HEK293 (cell line): Measurements from ENCODE around the gene ZNF19.

Experiments used
- HOXC10 ChIP-seq: sonication (generic); formaldehyde crosslinking; IDR thresholded peaks from 2 replicates; pipeline ENCODE4 v1.8.1; 2023; ENCODE audit warnings: mild to moderate bottlenecking, missing genetic modification reagents
- KLF16 ChIP-seq: fragments of 450-650 bp; formaldehyde crosslinking; IDR thresholded peaks from 2 replicates; pipeline ENCODE4 v1.5.1; 2017; ENCODE audit warnings: missing biosample characterization, missing genetic modification characterization
- ZBTB17 ChIP-seq: fragments of 450-650 bp; formaldehyde crosslinking; IDR thresholded peaks from 2 replicates; pipeline ENCODE4 v1.5.1; 2016; ENCODE audit warnings: missing biosample characterization, missing genetic modification characterization
- ZBTB8A ChIP-seq: fragments of 450-650 bp; formaldehyde crosslinking; IDR thresholded peaks from 2 replicates; pipeline ENCODE4 v1.5.1; 2016; ENCODE audit warnings: missing biosample characterization, missing genetic modification characterization
- ZIC2 ChIP-seq: fragments of 450-650 bp; formaldehyde crosslinking; IDR thresholded peaks from 2 replicates; pipeline ENCODE4 v1.5.1; 2016; ENCODE audit warnings: missing biosample characterization, missing genetic modification characterization
- ZNF174 ChIP-seq: fragments of 450-650 bp; formaldehyde crosslinking; IDR thresholded peaks from 2 replicates; pipeline ENCODE4 v1.5.0; 2017; ENCODE audit warnings: missing biosample characterization, mild to moderate bottlenecking, missing genetic modification characterization
- ZNF24 ChIP-seq: fragments of 450-650 bp; formaldehyde crosslinking; IDR thresholded peaks from 2 replicates; pipeline ENCODE4 v1.5.1; 2016; ENCODE audit warnings: missing biosample characterization, missing genetic modification characterization
- ZNF335 ChIP-seq: fragments of 450-650 bp; formaldehyde crosslinking; conservative IDR thresholded peaks from 2 replicates; pipeline ENCODE4 v1.5.1; 2016; ENCODE audit warnings: missing biosample characterization, missing genetic modification characterization
- ZNF366 ChIP-seq: fragments of 450-650 bp; formaldehyde crosslinking; conservative IDR thresholded peaks from 2 replicates; pipeline ENCODE4 v1.5.1; 2016; ENCODE audit warnings: missing biosample characterization, missing genetic modification characterization
- ZNF48 ChIP-seq: fragments of 450-650 bp; formaldehyde crosslinking; IDR thresholded peaks from 2 replicates; pipeline ENCODE4 v1.5.1; 2016; ENCODE audit warnings: missing biosample characterization, missing genetic modification characterization
- ZNF558 ChIP-seq: fragments of 450-650 bp; formaldehyde crosslinking; IDR thresholded peaks from 2 replicates; pipeline ENCODE4 v1.5.1; 2016; ENCODE audit warnings: missing biosample characterization, missing genetic modification characterization
- ZSCAN30 ChIP-seq: fragments of 450-650 bp; IDR thresholded peaks from 2 replicates; pipeline ENCODE4 v1.5.1; 2018; ENCODE audit warnings: missing biosample characterization, mild to moderate bottlenecking, missing genetic modification characterization, moderate library complexity
- TF ChIP-seq, protein P1 (sequence below): fragments of 450-650 bp; formaldehyde crosslinking; IDR thresholded peaks from 2 replicates; pipeline ENCODE4 v1.5.0; 2017; ENCODE audit warnings: missing biosample characterization, missing genetic modification characterization, borderline replicate concordance
- TF ChIP-seq, protein P2 (sequence below): fragments of 450-650 bp; IDR thresholded peaks from 2 replicates; pipeline ENCODE4 v1.5.1; 2018; ENCODE audit warnings: missing biosample characterization, missing genetic modification characterization
- TF ChIP-seq, protein P3 (sequence below): fragments of 450-650 bp; formaldehyde crosslinking; IDR thresholded peaks from 2 replicates; pipeline ENCODE4 v1.5.1; 2016; ENCODE audit warnings: missing biosample characterization, missing genetic modification characterization
- TF ChIP-seq, protein P4 (sequence below): fragments of 450-650 bp; formaldehyde crosslinking; IDR thresholded peaks from 2 replicates; pipeline ENCODE4 v1.5.1; 2016; ENCODE audit warnings: missing biosample characterization, missing genetic modification characterization, low read depth
- TF ChIP-seq, protein P5 (sequence below): fragments of 450-650 bp; formaldehyde crosslinking; IDR thresholded peaks from 2 replicates; pipeline ENCODE4 v1.5.1; 2016; ENCODE audit warnings: missing biosample characterization, missing genetic modification characterization
- TF ChIP-seq, protein P6 (sequence below): fragments of 450-650 bp; formaldehyde crosslinking; IDR thresholded peaks from 2 replicates; pipeline ENCODE4 v1.5.1; 2017; ENCODE audit warnings: missing biosample characterization, mild to moderate bottlenecking, missing genetic modification characterization, moderate library complexity
- TF ChIP-seq, protein P7 (sequence below): fragments of 450-650 bp; formaldehyde crosslinking; IDR thresholded peaks from 2 replicates; pipeline ENCODE4 v1.5.1; 2016; ENCODE audit warnings: missing biosample characterization, missing genetic modification characterization
- TF ChIP-seq, protein P8 (sequence below): fragments of 450-650 bp; formaldehyde crosslinking; IDR thresholded peaks from 2 replicates; pipeline ENCODE4 v1.5.1; 2016; ENCODE audit warnings: missing biosample characterization, missing genetic modification characterization
- TF ChIP-seq, protein P9 (sequence below): fragments of 450-650 bp; formaldehyde crosslinking; IDR thresholded peaks from 2 replicates; pipeline ENCODE4 v1.5.1; 2016; ENCODE audit warnings: missing biosample characterization, missing genetic modification characterization

Gene ZNF19

DNA sequence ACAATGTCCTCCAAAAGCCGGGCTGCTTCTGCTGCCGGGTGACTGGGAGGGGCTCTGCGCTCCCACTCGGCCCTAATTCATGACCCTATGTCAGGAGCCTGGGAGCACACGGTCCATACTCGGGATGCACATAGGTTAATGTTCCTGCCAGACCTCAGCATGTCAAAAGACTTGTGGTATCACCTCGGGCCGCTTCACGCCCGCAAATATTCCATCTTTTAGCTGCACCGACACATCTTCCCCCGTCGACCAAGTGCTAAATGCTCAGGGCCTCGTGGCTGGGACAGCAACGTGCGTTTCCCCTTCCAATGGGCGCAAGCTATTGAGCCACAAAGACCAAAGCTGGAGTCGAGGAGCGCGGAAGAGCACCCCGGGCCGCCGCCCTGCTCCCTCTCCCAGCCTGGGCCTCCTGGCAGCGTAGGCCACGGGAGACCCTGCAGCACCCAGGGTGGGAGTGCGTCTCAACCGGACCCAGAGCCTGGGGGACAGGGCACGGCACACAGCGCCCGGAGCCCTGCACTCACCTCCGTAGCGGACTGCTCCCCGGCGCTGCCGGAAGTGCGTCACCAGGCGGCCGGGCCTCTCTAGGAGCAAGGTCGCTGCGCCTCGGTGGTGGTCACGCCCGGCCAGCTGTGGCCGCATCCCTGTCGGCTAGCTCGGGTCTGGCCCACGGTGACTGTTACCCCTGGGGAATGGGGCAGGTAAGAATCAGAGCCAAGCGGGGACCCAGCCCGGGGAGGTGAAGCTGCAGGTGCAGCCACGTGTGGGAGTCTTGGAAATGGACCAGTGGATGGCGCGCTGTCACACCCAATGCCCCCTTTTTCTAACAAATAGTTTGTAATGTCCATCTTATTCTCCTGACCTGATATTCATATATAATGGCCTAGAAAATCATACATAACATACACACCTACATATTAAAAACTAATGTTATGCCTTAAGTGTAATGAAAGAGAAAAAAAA lies 27.2 kb downstream of the ZNF19 start, which contains the start of gene ZNF23 (continued):
- peak; percentile 60 for TF ChIP-seq ZBTB8A
- TF ChIP-seq, protein P1, sequence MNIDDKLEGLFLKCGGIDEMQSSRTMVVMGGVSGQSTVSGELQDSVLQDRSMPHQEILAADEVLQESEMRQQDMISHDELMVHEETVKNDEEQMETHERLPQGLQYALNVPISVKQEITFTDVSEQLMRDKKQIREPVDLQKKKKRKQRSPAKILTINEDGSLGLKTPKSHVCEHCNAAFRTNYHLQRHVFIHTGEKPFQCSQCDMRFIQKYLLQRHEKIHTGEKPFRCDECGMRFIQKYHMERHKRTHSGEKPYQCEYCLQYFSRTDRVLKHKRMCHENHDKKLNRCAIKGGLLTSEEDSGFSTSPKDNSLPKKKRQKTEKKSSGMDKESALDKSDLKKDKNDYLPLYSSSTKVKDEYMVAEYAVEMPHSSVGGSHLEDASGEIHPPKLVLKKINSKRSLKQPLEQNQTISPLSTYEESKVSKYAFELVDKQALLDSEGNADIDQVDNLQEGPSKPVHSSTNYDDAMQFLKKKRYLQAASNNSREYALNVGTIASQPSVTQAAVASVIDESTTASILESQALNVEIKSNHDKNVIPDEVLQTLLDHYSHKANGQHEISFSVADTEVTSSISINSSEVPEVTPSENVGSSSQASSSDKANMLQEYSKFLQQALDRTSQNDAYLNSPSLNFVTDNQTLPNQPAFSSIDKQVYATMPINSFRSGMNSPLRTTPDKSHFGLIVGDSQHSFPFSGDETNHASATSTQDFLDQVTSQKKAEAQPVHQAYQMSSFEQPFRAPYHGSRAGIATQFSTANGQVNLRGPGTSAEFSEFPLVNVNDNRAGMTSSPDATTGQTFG (tag by site-specific recombination), result no peak
- no peak for TF ChIP-seq ZNF558
- TF ChIP-seq, protein P2, sequence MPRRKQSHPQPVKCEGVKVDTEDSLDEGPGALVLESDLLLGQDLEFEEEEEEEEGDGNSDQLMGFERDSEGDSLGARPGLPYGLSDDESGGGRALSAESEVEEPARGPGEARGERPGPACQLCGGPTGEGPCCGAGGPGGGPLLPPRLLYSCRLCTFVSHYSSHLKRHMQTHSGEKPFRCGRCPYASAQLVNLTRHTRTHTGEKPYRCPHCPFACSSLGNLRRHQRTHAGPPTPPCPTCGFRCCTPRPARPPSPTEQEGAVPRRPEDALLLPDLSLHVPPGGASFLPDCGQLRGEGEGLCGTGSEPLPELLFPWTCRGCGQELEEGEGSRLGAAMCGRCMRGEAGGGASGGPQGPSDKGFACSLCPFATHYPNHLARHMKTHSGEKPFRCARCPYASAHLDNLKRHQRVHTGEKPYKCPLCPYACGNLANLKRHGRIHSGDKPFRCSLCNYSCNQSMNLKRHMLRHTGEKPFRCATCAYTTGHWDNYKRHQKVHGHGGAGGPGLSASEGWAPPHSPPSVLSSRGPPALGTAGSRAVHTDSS, result no peak
- peak; percentile 96 for TF ChIP-seq ZSCAN30 (tag by site-specific recombination)
- TF ChIP-seq, protein P3, sequence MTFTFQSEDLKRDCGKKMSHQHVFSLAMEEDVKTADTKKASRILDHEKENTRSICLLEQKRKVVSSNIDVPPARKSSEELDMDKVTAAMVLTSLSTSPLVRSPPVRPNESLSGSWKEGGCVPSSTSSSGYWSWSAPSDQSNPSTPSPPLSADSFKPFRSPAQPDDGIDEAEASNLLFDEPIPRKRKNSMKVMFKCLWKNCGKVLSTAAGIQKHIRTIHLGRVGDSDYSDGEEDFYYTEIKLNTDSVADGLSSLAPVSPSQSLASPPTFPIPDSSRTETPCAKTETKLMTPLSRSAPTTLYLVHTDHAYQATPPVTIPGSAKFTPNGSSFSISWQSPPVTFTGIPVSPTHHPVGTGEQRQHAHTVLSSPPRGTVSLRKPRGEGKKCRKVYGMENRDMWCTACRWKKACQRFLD (tag by site-specific recombination), result no peak
- no peak for TF ChIP-seq ZNF174 (tag by site-specific recombination)
- TF ChIP-seq ZNF48 (tag by site-specific recombination), result no peak
- no peak for TF ChIP-seq ZNF366 (tag by site-specific recombination)
- TF ChIP-seq, protein P4, sequence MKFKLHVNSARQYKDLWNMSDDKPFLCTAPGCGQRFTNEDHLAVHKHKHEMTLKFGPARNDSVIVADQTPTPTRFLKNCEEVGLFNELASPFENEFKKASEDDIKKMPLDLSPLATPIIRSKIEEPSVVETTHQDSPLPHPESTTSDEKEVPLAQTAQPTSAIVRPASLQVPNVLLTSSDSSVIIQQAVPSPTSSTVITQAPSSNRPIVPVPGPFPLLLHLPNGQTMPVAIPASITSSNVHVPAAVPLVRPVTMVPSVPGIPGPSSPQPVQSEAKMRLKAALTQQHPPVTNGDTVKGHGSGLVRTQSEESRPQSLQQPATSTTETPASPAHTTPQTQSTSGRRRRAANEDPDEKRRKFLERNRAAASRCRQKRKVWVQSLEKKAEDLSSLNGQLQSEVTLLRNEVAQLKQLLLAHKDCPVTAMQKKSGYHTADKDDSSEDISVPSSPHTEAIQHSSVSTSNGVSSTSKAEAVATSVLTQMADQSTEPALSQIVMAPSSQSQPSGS, result no peak
- peak; percentile 52 for TF ChIP-seq ZBTB17 (tag by site-specific recombination)
- no peak for TF ChIP-seq HOXC10 (CRISPR knock-in tag)
- TF ChIP-seq ZNF24 (tag by site-specific recombination), result peak; percentile 48; the same call in 1 of the 2 replicates
- peak; percentile 80 for TF ChIP-seq KLF16 (tag by site-specific recombination)
- TF ChIP-seq, protein P5, sequence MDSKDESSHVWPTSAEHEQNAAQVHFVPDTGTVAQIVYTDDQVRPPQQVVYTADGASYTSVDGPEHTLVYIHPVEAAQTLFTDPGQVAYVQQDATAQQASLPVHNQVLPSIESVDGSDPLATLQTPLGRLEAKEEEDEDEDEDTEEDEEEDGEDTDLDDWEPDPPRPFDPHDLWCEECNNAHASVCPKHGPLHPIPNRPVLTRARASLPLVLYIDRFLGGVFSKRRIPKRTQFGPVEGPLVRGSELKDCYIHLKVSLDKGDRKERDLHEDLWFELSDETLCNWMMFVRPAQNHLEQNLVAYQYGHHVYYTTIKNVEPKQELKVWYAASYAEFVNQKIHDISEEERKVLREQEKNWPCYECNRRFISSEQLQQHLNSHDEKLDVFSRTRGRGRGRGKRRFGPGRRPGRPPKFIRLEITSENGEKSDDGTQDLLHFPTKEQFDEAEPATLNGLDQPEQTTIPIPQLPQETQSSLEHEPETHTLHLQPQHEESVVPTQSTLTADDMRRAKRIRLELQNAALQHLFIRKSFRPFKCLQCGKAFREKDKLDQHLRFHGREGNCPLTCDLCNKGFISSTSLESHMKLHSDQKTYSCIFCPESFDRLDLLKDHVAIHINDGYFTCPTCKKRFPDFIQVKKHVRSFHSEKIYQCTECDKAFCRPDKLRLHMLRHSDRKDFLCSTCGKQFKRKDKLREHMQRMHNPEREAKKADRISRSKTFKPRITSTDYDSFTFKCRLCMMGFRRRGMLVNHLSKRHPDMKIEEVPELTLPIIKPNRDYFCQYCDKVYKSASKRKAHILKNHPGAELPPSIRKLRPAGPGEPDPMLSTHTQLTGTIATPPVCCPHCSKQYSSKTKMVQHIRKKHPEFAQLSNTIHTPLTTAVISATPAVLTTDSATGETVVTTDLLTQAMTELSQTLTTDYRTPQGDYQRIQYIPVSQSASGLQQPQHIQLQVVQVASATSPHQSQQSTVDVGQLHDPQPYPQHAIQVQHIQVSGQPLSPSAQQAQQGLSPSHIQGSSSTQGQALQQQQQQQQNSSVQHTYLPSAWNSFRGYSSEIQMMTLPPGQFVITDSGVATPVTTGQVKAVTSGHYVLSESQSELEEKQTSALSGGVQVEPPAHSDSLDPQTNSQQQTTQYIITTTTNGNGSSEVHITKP (tag by site-specific recombination), result peak; percentile 53
- TF ChIP-seq, protein P6, sequence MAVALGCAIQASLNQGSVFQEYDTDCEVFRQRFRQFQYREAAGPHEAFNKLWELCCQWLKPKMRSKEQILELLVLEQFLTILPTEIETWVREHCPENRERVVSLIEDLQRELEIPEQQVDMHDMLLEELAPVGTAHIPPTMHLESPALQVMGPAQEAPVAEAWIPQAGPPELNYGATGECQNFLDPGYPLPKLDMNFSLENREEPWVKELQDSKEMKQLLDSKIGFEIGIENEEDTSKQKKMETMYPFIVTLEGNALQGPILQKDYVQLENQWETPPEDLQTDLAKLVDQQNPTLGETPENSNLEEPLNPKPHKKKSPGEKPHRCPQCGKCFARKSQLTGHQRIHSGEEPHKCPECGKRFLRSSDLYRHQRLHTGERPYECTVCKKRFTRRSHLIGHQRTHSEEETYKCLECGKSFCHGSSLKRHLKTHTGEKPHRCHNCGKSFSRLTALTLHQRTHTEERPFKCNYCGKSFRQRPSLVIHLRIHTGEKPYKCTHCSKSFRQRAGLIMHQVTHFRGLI (tag by site-specific recombination), result peak; percentile 72
- TF ChIP-seq, protein P7, sequence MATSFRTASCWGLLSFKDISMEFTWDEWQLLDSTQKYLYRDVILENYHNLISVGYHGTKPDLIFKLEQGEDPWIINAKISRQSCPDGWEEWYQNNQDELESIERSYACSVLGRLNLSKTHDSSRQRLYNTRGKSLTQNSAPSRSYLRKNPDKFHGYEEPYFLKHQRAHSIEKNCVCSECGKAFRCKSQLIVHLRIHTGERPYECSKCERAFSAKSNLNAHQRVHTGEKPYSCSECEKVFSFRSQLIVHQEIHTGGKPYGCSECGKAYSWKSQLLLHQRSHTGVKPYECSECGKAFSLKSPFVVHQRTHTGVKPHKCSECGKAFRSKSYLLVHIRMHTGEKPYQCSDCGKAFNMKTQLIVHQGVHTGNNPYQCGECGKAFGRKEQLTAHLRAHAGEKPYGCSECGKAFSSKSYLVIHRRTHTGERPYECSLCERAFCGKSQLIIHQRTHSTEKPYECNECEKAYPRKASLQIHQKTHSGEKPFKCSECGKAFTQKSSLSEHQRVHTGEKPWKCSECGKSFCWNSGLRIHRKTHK, result no peak
- 0 out of 2 replicates have a peak, but pooled peaks have one; percentile 16 for TF ChIP-seq ZIC2 (tag by site-specific recombination)
- TF ChIP-seq, protein P8, sequence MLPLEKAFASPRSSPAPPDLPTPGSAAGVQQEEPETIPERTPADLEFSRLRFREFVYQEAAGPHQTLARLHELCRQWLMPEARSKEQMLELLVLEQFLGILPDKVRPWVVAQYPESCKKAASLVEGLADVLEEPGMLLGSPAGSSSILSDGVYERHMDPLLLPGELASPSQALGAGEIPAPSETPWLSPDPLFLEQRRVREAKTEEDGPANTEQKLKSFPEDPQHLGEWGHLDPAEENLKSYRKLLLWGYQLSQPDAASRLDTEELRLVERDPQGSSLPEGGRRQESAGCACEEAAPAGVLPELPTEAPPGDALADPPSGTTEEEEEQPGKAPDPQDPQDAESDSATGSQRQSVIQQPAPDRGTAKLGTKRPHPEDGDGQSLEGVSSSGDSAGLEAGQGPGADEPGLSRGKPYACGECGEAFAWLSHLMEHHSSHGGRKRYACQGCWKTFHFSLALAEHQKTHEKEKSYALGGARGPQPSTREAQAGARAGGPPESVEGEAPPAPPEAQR (tag by site-specific recombination), result peak; percentile 28; the same call in 1 of the 2 replicates
- TF ChIP-seq, protein P9, sequence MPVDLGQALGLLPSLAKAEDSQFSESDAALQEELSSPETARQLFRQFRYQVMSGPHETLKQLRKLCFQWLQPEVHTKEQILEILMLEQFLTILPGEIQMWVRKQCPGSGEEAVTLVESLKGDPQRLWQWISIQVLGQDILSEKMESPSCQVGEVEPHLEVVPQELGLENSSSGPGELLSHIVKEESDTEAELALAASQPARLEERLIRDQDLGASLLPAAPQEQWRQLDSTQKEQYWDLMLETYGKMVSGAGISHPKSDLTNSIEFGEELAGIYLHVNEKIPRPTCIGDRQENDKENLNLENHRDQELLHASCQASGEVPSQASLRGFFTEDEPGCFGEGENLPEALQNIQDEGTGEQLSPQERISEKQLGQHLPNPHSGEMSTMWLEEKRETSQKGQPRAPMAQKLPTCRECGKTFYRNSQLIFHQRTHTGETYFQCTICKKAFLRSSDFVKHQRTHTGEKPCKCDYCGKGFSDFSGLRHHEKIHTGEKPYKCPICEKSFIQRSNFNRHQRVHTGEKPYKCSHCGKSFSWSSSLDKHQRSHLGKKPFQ, result no peak
- TF ChIP-seq ZNF335 (tag by site-specific recombination), result peak; percentile 80
